Trophoblast cell (in vitro differentiated cells and primary cell): ENCODE data around the gene GRIN3A.
A peak's percentile ranks its signal among the peaks of the same experiment; 100 is the strongest.

Experiments
- DNase-seq, 2 donors: peaks; one replicate each; pipeline ENCODE4 v3.0.0-alpha.2; 2016
- H2AFZ ChIP-seq: 2 replicates; pipeline ENCODE4 v1.6.1; 2013; ENCODE audit warnings: low read length, moderate library complexity, mild to moderate bottlenecking; ENCODE audit not compliant: insufficient read depth, poor library complexity
- H2AK5ac ChIP-seq: 2 replicates; pipeline ENCODE4 v1.6.1; 2013; ENCODE audit warnings: mild to moderate bottlenecking, low read length
- H2BK120ac ChIP-seq: 2 replicates; pipeline ENCODE4 v1.6.1; 2013; ENCODE audit warnings: low read length, mild to moderate bottlenecking, moderate library complexity; ENCODE audit not compliant: insufficient read depth, poor library complexity
- H2BK12ac ChIP-seq: 2 replicates; pipeline ENCODE4 v1.6.1; 2013; ENCODE audit warnings: mild to moderate bottlenecking, low read length, moderate library complexity
- H2BK5ac ChIP-seq: 2 replicates; pipeline ENCODE4 v1.6.1; 2013; ENCODE audit warnings: low read length, low read depth, moderate library complexity, mild to moderate bottlenecking; ENCODE audit not compliant: poor library complexity
- H3K14ac ChIP-seq: 2 replicates; pipeline ENCODE4 v1.6.1; 2013; ENCODE audit warnings: mild to moderate bottlenecking, low read length
- H3K18ac ChIP-seq: 2 replicates; pipeline ENCODE4 v1.6.1; 2013; ENCODE audit warnings: mild to moderate bottlenecking, low read length
- H3K23ac ChIP-seq: 2 replicates; pipeline ENCODE4 v1.6.1; 2013; ENCODE audit warnings: low read length
- H3K27ac ChIP-seq: 2 replicates; pipeline ENCODE4 v1.5.1; 2013; ENCODE audit warnings: low read depth, mild to moderate bottlenecking, inconsistent platforms, low read length, moderate library complexity
- H3K27me3 ChIP-seq: 2 replicates; pipeline ENCODE4 v1.6.1; 2013; ENCODE audit warnings: inconsistent platforms, mild to moderate bottlenecking, low read length, moderate library complexity; ENCODE audit not compliant: insufficient read depth
- H3K36me3 ChIP-seq, 2 experiments: 1 replicate in 1 of 2; 2 replicates in 1 of 2; pipeline ENCODE4 v1.6.1; 2013; ENCODE audit warnings: low read length in 2 of 2, mild to moderate bottlenecking in 2 of 2, moderate library complexity in 1 of 2; ENCODE audit not compliant: insufficient read depth in 2 of 2, control insufficient read depth in 1 of 2
- H3K4ac ChIP-seq: 2 replicates; pipeline ENCODE4 v1.6.1; 2013; ENCODE audit warnings: low read depth, mild to moderate bottlenecking, low read length, moderate library complexity
- H3K4me1 ChIP-seq, 2 experiments: 1 replicate in 1 of 2; 2 replicates in 1 of 2; pipeline ENCODE4 v1.6.1; 2013; ENCODE audit warnings: low read length in 2 of 2, mild to moderate bottlenecking in 2 of 2, moderate library complexity in 1 of 2; ENCODE audit not compliant: insufficient read depth in 2 of 2, control insufficient read depth in 1 of 2
- H3K4me2 ChIP-seq: 2 replicates; pipeline ENCODE4 v1.6.1; 2013; ENCODE audit warnings: inconsistent platforms, mild to moderate bottlenecking, low read length, moderate library complexity
- H3K4me3 ChIP-seq: 2 replicates; pipeline ENCODE4 v1.5.1; 2013; ENCODE audit warnings: mild to moderate bottlenecking, low read depth, low read length, inconsistent platforms
- H3K79me1 ChIP-seq: one replicate; pipeline ENCODE4 v1.6.1; 2013; ENCODE audit warnings: low read length
- H3K79me2 ChIP-seq: 2 replicates; pipeline ENCODE4 v1.6.1; 2013; ENCODE audit warnings: low read length, mild to moderate bottlenecking; ENCODE audit not compliant: control insufficient read depth, insufficient read depth, poor library complexity
- H3K9ac ChIP-seq: 2 replicates; pipeline ENCODE4 v1.6.1; 2013; ENCODE audit warnings: mild to moderate bottlenecking, low read length
- H3K9me3 ChIP-seq: 2 replicates; pipeline ENCODE4 v1.6.1; 2013; ENCODE audit warnings: low read depth, mild to moderate bottlenecking, control low read depth, inconsistent platforms, low read length; ENCODE audit not compliant: insufficient read depth
- H4K12ac ChIP-seq: 2 replicates; pipeline ENCODE4 v1.6.1; 2013; ENCODE audit warnings: low read depth, mild to moderate bottlenecking, low read length, moderate library complexity
- H4K8ac ChIP-seq: 2 replicates; pipeline ENCODE4 v1.6.1; 2013; ENCODE audit warnings: low read depth, mild to moderate bottlenecking, low read length, moderate library complexity
- H4K91ac ChIP-seq: one replicate; pipeline ENCODE4 v1.6.1; 2013; ENCODE audit warnings: low read depth, mild to moderate bottlenecking, low read length, moderate library complexity
- WGBS: extraction: QIAGEN DNeasy Blood & Tissue Kit; methylation state at CpG from one replicate; pipeline ENCODE4 v1.1.7; 2013; ENCODE audit warnings: missing lambda C conversion rate; ENCODE audit not compliant: insufficient read length, insufficient coverage; ENCODE audit errors: extremely low coverage; 5-methylcytosine and 5-hydroxymethylcytosine counted together

GRIN3A gene

DNA sequence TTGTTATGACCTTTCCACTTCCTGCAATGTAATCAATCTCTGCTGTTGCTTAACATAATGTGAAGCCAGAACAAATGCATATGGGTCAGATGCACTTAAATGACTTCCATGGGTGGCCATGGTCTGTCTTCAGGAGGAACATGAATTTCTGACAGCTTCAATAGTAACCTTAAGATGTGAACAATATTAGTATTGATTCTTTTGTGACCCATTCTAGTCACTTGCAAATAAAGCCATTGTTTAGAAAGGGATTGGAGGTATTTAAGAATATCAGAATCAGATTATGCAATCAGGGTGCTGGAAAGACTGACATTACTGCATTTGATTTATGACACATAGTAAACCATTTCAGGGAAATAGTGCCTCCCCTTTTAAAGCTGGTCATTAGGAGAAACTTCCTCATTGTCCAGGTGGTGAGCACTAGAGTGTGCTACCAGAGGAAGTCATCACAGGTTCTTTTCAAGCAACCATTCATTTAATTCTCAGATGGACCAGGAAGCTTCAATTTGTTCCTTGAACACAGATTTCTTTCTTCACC, 32.1 kb downstream of the GRIN3A start:
- Histone ChIP-seq H3K9me3 (no peaks in the 10 kb centered on the region), H3K36me3 (no peaks in the 10 kb centered on the region), H3K23ac (no peak overlapping the region), H3K4me3 (no peak overlapping the region), H2AFZ (no peak overlapping the region), H3K4me2 (no peak overlapping the region), H3K18ac (no peak overlapping the region), H3K79me1 (no peaks in the 10 kb centered on the region), H3K4ac (no peak overlapping the region), H2AK5ac (no peak overlapping the region), H3K79me2 (no peaks in the 10 kb centered on the region), H3K27me3 (no peaks in the 10 kb centered on the region), H3K9ac (no peak overlapping the region), H2BK5ac (no peak overlapping the region), H2BK12ac (no peak overlapping the region), H3K27ac (no peak overlapping the region), H3K4me1 (no peaks in the 10 kb centered on the region), H3K14ac (no peak overlapping the region), H4K91ac (no peak overlapping the region), H2BK120ac (no peak overlapping the region), H4K12ac (no peak overlapping the region), H4K8ac (no peak overlapping the region)
- no peak for DNase-seq

GRCh38 chr9:101705135-101705661, 33.2 kb downstream of the GRIN3A start:
- H2BK12ac ChIP-seq: no peak overlapping the region
- no peak overlapping the region for H3K18ac ChIP-seq
- H3K27ac ChIP-seq: no peak overlapping the region
- no peak for DNase-seq
- no peak overlapping the region for H2AK5ac ChIP-seq
- H3K27me3 ChIP-seq: no peaks in the 10 kb centered on the region
- H3K14ac ChIP-seq: no peak overlapping the region
- no peaks in the 10 kb centered on the region for H3K79me2 ChIP-seq
- H4K12ac ChIP-seq: no peak overlapping the region
- H3K4me1 ChIP-seq: no peaks in the 10 kb centered on the region
- no peaks in the 10 kb centered on the region for H3K36me3 ChIP-seq
- no peak overlapping the region for H3K4me3 ChIP-seq
- peak overlapping the region; percentile 80 for H3K4me2 ChIP-seq
- H2BK120ac ChIP-seq: no peak overlapping the region
- H4K91ac ChIP-seq: no peak overlapping the region
- no peaks in the 10 kb centered on the region for H3K79me1 ChIP-seq
- H3K23ac ChIP-seq: no peak overlapping the region
- no peak overlapping the region for H3K4ac ChIP-seq
- no CpG with 5 or more reads among the region's 21 CpGs for WGBS
- H3K9me3 ChIP-seq: no peaks in the 10 kb centered on the region
- H3K9ac ChIP-seq: no peak overlapping the region
- no peak overlapping the region for H2AFZ ChIP-seq
- H4K8ac ChIP-seq: no peak overlapping the region
- no peak overlapping the region for H2BK5ac ChIP-seq

GRCh38 chr9:101702257-101702656, 36.2 kb downstream of the GRIN3A start:
- Histone ChIP-seq H2BK12ac (no peak overlapping the region), H3K4me1 (no peaks in the 10 kb centered on the region), H2AFZ (no peak overlapping the region), H3K9ac (no peak overlapping the region), H3K27me3 (no peaks in the 10 kb centered on the region), H3K14ac (no peak overlapping the region), H3K79me2 (no peaks in the 10 kb centered on the region), H2BK120ac (no peak overlapping the region), H4K91ac (no peak overlapping the region), H3K27ac (no peak overlapping the region), H3K4me3 (no peak overlapping the region), H3K18ac (no peak overlapping the region), H3K36me3 (no peaks in the 10 kb centered on the region), H3K4ac (no peak overlapping the region), H2AK5ac (no peak overlapping the region), H3K9me3 (no peaks in the 10 kb centered on the region), H4K12ac (no peak overlapping the region), H4K8ac (no peak overlapping the region), H3K4me2 (no peak overlapping the region), H3K79me1 (no peaks in the 10 kb centered on the region), H2BK5ac (no peak overlapping the region), H3K23ac (no peak overlapping the region)
- no peak for DNase-seq

- Histone ChIP-seq H3K27me3 (no peaks in the 10 kb centered on the region), H3K9ac (no peak overlapping the region), H2BK120ac (no peak overlapping the region), H4K8ac (no peak overlapping the region), H3K79me2 (no peaks in the 10 kb centered on the region), H4K91ac (no peak overlapping the region), H3K4me1 (no peaks in the 10 kb centered on the region), H3K36me3 (no peaks in the 10 kb centered on the region), H2BK5ac (no peak overlapping the region), H3K14ac (no peak overlapping the region), H2AFZ (no peak overlapping the region), H3K27ac (no peak overlapping the region), H4K12ac (no peak overlapping the region), H3K9me3 (no peaks in the 10 kb centered on the region), H3K79me1 (no peaks in the 10 kb centered on the region), H3K23ac (no peak overlapping the region), H2BK12ac (no peak overlapping the region), H3K18ac (no peak overlapping the region), H2AK5ac (no peak overlapping the region), H3K4me2 (no peak overlapping the region), H3K4me3 (no peak overlapping the region), H3K4ac (no peak overlapping the region)
- no CpG with 5 or more reads among the region's 1 CpG for WGBS
- DNase-seq: no peak
These were observed 44.7 kb downstream of the GRIN3A start for GRCh38 chr9:101693546-101694336.
